ENCODE measurements around the gene CX3CL1. TPM values are rescaled to one million over a fixed set of nuclear protein-coding genes. Genes with fewer than 3 reads are reported as not detected.
A peak's percentile ranks its signal among the peaks of the same experiment; 100 is the strongest.

The CX3CL1 gene
- total and polyA plus RNA-seq, 2 donors (not counting 1 experiment from before 2014, with no cell fraction given), result not detected

- H3K27ac Mint-ChIP-seq, result no peak overlapping the region
- no peak overlapping the region for H2AFZ ChIP-seq (ENCODE audit: insufficient read depth, low read depth, low read length, poor library complexity, severe bottlenecking)
- no peaks in the 10 kb centered on the region for H3K36me3 ChIP-seq (replicated peaks in 1 of 2; ENCODE audit: control extremely low read depth in 1 of 2, control insufficient read depth in 1 of 2, extremely low read depth in 1 of 2, insufficient read depth in 2 of 2, low read length in 1 of 2)
- peaks cover 0 to 2% (median 0%) of the 10 kb centered on the region in 3 donors for H3K9me3 ChIP-seq (ENCODE audit: control extremely low read depth in 1 of 3, control insufficient read depth in 2 of 3, insufficient read depth in 1 of 3, low read length in 2 of 3)
- ChIA-PET CTCF (interaction anchor here (1.0 to 1.3 kb wide), 2 partner anchors 11 to 56 kb away, joined by 3 to 4 read pairs; no protein-coding TSS in a partner anchor), POLR2A (interaction anchor here (0.5 kb wide), 1 partner anchor 32 kb away, joined by 3 read pairs; no protein-coding TSS in a partner anchor)
- H3K27me3 Mint-ChIP-seq, result no peaks in the 10 kb centered on the region
- DNase-seq (no peak), ATAC-seq (ENCODE audit: low read depth) (no peak)
- 87% methylated on average over 16 of the region's 16 CpGs for WGBS (ENCODE audit: insufficient coverage)
- no peaks in the 10 kb centered on the region for H4K20me1 ChIP-seq (ENCODE audit: control insufficient read depth, insufficient read depth, low read length, poor library complexity, severe bottlenecking)
- H3K4me1 Mint-ChIP-seq, result peaks cover 22% of the 10 kb centered on the region
- no peaks in the 10 kb centered on the region for H3K9me3 Mint-ChIP-seq (ENCODE audit: insufficient read depth)
- H3K4me2 ChIP-seq (replicated peaks; ENCODE audit: low read depth, low read length, poor library complexity, severe bottlenecking), result no peak overlapping the region
- H3K4me3 Mint-ChIP-seq, result peak overlapping the region; percentile 41
- H3K9ac ChIP-seq (ENCODE audit: low read length), result no peak overlapping the region
- H3K27me3 ChIP-seq (replicated peaks in 1 of 4; ENCODE audit: control extremely low read depth in 1 of 4, control insufficient read depth in 3 of 4, insufficient read depth in 4 of 4, low read length in 3 of 4), result peaks cover 0 to 2% (median 0%) of the 10 kb centered on the region in 4 experiments
- H3K4me1 ChIP-seq (ENCODE audit: control insufficient read depth in 2 of 2, insufficient read depth in 2 of 2, low read length in 2 of 2), result peaks cover 8 to 16% of the 10 kb centered on the region in 2 donors
- no peaks in the 10 kb centered on the region for H3K79me2 ChIP-seq (ENCODE audit: control insufficient read depth, insufficient read depth, low read length)
- no peak overlapping the region for H3K4me3 ChIP-seq (ENCODE audit: control extremely low read depth in 1 of 5, extremely low read depth in 1 of 5, insufficient read depth in 1 of 5, low read depth in 2 of 5, low read length in 4 of 5)
- no peak for TF ChIP-seq EZH2 (IDR thresholded peaks at IDR 0.05; ENCODE audit: borderline replicate concordance, insufficient read depth, low read depth, low read length, poor library complexity, severe bottlenecking)
- TF ChIP-seq, protein P1, sequence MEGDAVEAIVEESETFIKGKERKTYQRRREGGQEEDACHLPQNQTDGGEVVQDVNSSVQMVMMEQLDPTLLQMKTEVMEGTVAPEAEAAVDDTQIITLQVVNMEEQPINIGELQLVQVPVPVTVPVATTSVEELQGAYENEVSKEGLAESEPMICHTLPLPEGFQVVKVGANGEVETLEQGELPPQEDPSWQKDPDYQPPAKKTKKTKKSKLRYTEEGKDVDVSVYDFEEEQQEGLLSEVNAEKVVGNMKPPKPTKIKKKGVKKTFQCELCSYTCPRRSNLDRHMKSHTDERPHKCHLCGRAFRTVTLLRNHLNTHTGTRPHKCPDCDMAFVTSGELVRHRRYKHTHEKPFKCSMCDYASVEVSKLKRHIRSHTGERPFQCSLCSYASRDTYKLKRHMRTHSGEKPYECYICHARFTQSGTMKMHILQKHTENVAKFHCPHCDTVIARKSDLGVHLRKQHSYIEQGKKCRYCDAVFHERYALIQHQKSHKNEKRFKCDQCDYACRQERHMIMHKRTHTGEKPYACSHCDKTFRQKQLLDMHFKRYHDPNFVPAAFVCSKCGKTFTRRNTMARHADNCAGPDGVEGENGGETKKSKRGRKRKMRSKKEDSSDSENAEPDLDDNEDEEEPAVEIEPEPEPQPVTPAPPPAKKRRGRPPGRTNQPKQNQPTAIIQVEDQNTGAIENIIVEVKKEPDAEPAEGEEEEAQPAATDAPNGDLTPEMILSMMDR (IDR thresholded peaks at IDR 0.05), result no peak
- no peak overlapping the region for H3K27ac ChIP-seq (ENCODE audit: low read length in 2 of 2)
- intact Hi-C loops (cut with micrococcal nuclease), result no loop called here
These were observed 11.9 kb upstream of the CX3CL1 start for GRCh38 chr16:57360321-57360935.

- ChIA-PET POLR2A (interaction anchor here (0.7 kb wide), 1 partner anchor 33 kb away, joined by 5 read pairs; no protein-coding TSS in a partner anchor), CTCF (interaction anchor here (1.3 kb wide), 1 partner anchor 55 kb away, joined by 4 read pairs; no protein-coding TSS in a partner anchor)
- 94% methylated on average over 3 of the region's 4 CpGs for WGBS (ENCODE audit: insufficient coverage)
- TF ChIP-seq, protein P1 (IDR thresholded peaks at IDR 0.05), result no peak
- no peak for TF ChIP-seq EZH2 (IDR thresholded peaks at IDR 0.05; ENCODE audit: borderline replicate concordance, insufficient read depth, low read depth, low read length, poor library complexity, severe bottlenecking)
- peaks cover 0 to 3% (median 0%) of the 10 kb centered on the region in 4 experiments for H3K27me3 ChIP-seq (replicated peaks in 1 of 4; ENCODE audit: control extremely low read depth in 1 of 4, control insufficient read depth in 3 of 4, insufficient read depth in 4 of 4, low read length in 3 of 4)
- Mint-ChIP-seq H3K27ac (no peak overlapping the region), H3K27me3 (no peaks in the 10 kb centered on the region), H3K4me3 (no peak overlapping the region), H3K4me1 (peaks cover 22% of the 10 kb centered on the region), H3K9me3 (ENCODE audit: insufficient read depth) (no peaks in the 10 kb centered on the region)
- H3K9me3 ChIP-seq (ENCODE audit: control extremely low read depth in 1 of 3, control insufficient read depth in 2 of 3, insufficient read depth in 1 of 3, low read length in 2 of 3), result peaks cover 0 to 2% (median 0%) of the 10 kb centered on the region in 3 donors
- no peaks in the 10 kb centered on the region for H4K20me1 ChIP-seq (ENCODE audit: control insufficient read depth, insufficient read depth, low read length, poor library complexity, severe bottlenecking)
- no peak for DNase-seq
- ATAC-seq (ENCODE audit: low read depth), result no peak
- no peak overlapping the region for H3K9ac ChIP-seq (ENCODE audit: low read length)
- H3K4me2 ChIP-seq (replicated peaks; ENCODE audit: low read depth, low read length, poor library complexity, severe bottlenecking), result no peak overlapping the region
- no peaks in the 10 kb centered on the region for H3K36me3 ChIP-seq (replicated peaks in 1 of 2; ENCODE audit: control extremely low read depth in 1 of 2, control insufficient read depth in 1 of 2, extremely low read depth in 1 of 2, insufficient read depth in 2 of 2, low read length in 1 of 2)
- H3K4me3 ChIP-seq (ENCODE audit: control extremely low read depth in 1 of 5, extremely low read depth in 1 of 5, insufficient read depth in 1 of 5, low read depth in 2 of 5, low read length in 4 of 5), result no peak overlapping the region
- intact Hi-C loops (cut with micrococcal nuclease), result no loop called here
- H3K4me1 ChIP-seq (ENCODE audit: control insufficient read depth in 2 of 2, insufficient read depth in 2 of 2, low read length in 2 of 2), result peaks cover 8 to 16% of the 10 kb centered on the region in 2 donors
- no peak overlapping the region for H2AFZ ChIP-seq (ENCODE audit: insufficient read depth, low read depth, low read length, poor library complexity, severe bottlenecking)
- no peak overlapping the region for H3K27ac ChIP-seq (ENCODE audit: low read length in 2 of 2)
- H3K79me2 ChIP-seq (ENCODE audit: control insufficient read depth, insufficient read depth, low read length), result no peaks in the 10 kb centered on the region
These were observed 10.9 kb upstream of the CX3CL1 start for GRCh38 chr16:57361404-57361803.

Measured in B cell (primary cell).